Stimulated activated CD4-positive, alpha-beta T cell treated with anti-CD3 and anti-CD28 coated beads, TNF-alpha, amount 100 ng/mL, for 48 hours (primary cell): ENCODE measurements around the gene WNT4.

Experiments
- DNase-seq, 3 donors: peaks; one replicate each; pipeline ENCODE4 v3.0.0-alpha.2; 2020; ENCODE audit warnings: low read depth in 3 of 3

Gene WNT4

DNA sequence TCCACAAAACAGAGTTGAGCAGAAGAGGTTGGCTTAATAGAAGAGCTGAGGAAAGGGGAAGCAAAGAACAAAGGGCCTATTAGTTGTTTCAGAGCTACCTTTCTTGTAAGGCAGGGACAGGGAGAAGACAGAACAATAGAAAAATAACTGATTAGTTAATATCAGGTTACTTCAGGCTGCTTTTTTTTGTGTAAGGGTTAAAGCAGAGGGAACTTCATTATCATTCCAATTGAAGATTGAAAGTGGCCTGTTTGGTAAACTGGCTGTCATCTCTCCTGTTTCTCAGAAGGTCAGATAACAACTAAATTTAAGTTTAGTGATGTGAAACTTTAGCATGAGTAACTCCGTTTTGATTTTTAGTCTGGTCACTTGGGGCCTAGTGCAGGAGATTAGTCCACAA, 68.1 kb downstream of the WNT4 start:
- no peak for DNase-seq

DNA sequence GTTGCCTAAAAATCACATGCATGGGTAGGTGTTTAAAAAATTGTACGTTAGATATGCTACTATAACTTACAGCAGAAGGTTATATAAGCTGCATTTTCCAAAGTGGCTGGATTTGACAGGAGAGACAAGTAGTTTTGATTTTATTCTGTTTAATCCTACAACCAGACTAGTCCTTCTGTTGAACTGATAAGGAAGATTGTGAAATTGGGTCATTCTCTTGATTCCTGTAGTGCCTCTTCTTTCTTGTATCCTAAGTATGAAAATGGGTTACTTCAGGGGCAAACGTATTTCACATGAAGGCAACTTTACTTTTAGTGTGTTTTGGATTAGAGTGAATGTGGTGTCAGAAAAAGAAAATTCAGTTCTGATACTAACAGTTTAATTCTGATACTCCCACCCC, 71.4 kb downstream of the WNT4 start:
- DNase-seq = no peak
